ENCODE measurements around the gene MSLN. TPM values are rescaled to one million over a fixed set of nuclear protein-coding genes. Genes with fewer than 3 reads are reported as not detected.
A peak's percentile ranks its signal among the peaks of the same experiment; 100 is the strongest.

MSLN gene
- total and polyA plus RNA-seq, 10 donors: 0.22 to 1.1 (median 0.41) TPM; not detected in 4

DNA sequence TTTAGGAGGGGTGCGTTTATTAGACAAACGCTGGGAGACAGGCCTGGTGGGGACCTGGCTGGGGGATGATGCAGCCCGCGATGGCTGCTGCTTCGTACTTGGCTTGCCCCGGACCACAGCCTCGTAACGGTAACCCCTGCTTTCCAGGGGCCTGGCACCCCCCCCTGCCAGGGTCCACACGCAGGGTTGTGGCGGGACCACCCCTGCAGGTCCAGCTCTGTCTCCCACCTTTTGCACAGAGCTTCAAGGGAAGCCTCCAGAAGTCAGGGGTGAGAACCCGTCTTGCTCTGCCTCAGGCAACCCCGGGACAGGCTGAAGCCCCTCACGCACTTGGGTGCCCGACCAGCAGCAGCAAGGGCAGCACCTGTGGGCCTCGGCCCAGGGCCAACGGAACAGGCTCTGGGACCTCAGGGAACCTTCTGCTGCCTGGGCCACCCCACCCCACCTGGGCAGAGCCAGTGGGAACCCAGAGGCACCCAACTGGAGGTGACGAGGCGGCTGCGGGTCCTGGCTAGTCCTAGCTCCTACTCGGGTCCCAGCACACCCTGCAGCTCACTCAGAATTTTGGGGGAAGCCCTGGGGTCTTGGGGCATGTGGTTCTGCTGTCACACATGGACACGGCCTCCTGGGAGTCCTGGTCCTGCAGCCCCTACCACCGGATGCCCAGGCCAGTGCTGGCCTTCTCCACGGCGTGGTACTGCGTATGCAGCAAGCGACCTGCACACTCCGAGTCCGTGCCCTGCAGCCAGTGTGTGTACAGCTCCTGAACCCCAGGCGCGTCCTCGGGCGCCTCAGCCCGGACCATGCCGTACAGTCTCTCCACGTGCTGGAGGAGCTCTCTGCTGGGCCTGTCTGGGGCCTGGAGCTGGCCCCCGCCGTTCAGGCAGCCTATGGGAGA, 30.5 kb upstream of the MSLN start:
- peak; percentile 79 for DNase-seq
- H3K4me3 ChIP-seq: no peak overlapping the region
- peaks cover 0 to 61% (median 34%) of the 10 kb centered on the region in 6 donors for H3K36me3 ChIP-seq
- 91 to 96% (median 92%) methylated on average over 28 to 37 of the region's 37 CpGs for WGBS, 5 donors
- H3K27ac ChIP-seq: no peak overlapping the region
- TF ChIP-seq POLR2AphosphoS5 (IDR thresholded peaks at IDR 0.05) (peak in 2 of 3 donors; percentile 26 to 65), POLR2A (IDR thresholded peaks at IDR 0.05) (no peak)
- TF ChIP-seq, protein P1, sequence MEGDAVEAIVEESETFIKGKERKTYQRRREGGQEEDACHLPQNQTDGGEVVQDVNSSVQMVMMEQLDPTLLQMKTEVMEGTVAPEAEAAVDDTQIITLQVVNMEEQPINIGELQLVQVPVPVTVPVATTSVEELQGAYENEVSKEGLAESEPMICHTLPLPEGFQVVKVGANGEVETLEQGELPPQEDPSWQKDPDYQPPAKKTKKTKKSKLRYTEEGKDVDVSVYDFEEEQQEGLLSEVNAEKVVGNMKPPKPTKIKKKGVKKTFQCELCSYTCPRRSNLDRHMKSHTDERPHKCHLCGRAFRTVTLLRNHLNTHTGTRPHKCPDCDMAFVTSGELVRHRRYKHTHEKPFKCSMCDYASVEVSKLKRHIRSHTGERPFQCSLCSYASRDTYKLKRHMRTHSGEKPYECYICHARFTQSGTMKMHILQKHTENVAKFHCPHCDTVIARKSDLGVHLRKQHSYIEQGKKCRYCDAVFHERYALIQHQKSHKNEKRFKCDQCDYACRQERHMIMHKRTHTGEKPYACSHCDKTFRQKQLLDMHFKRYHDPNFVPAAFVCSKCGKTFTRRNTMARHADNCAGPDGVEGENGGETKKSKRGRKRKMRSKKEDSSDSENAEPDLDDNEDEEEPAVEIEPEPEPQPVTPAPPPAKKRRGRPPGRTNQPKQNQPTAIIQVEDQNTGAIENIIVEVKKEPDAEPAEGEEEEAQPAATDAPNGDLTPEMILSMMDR (IDR thresholded peaks at IDR 0.05 in 8 of 11, conservative IDR thresholded peaks at IDR 0.05 in 3 of 11): no peak
- H3K9me3 ChIP-seq: no peaks in the 10 kb centered on the region
- intact Hi-C loops (cut with DNase I; ENCODE audit: low total_unique reads): no loop called here
- peaks cover 5 to 39% (median 33%) of the 10 kb centered on the region in 6 donors for H3K4me1 ChIP-seq
- H3K27me3 ChIP-seq (replicated peaks in 1 of 7): peaks cover 0 to 42% (median 18%) of the 10 kb centered on the region in 7 donors

DNA sequence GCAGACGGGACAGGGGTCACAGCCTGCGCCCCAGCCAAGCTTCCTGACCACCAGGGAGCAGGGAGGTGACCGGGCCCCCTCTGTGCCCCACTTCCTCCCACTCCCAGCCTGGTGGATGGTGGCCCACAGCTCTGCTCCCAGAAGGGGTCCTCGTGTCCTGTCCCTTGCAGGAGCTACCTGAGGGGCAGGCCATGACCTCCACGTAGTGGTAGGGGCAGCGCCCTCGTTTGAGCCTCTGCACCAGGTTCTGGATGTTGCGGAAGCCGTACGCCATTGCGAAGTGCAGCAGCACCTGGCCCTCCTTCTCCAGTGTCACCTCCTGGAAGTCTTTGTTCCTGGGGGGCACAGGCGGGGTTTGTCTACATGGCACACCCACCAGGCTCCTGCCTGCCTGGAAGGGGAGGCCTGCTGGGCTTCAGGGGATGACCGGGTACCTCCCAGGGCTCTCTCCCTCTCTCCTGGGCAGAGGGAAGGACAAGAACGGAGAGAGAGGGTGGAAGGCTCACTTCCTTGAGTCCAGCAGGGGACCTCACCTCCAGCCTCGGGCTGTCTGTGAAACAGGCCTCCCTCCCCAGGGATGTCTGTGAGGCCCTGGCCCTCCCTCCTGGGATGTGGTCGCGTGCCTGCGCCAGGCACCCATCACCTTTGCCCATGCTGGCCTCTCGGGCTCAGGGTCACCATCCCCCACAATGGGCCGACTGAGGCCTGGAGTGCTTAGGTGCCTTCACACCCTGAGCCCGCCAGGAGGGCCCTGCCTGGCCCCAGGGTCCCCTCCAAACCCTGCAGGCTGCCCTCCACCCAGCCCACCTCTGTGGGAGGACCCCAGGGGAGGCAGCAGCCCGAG, 29.6 kb upstream of the MSLN start:
- peak; percentile 72 for DNase-seq
- Histone ChIP-seq H3K9me3 (no peaks in the 10 kb centered on the region), H3K4me3 (no peak overlapping the region), H3K27ac (no peak overlapping the region), H3K4me1 (peaks cover 5 to 34% (median 31%) of the 10 kb centered on the region in 6 donors), H3K36me3 (peaks cover 0 to 69% (median 43%) of the 10 kb centered on the region in 6 donors), H3K27me3 (replicated peaks in 1 of 7) (peaks cover 0 to 35% (median 18%) of the 10 kb centered on the region in 7 donors)
- TF ChIP-seq POLR2AphosphoS5 (IDR thresholded peaks at IDR 0.05) (peak in 2 of 3 donors; percentile 1 to 2), POLR2A (IDR thresholded peaks at IDR 0.05) (no peak)
- 84 to 93% (median 89%) methylated on average over 17 to 22 of the region's 22 CpGs for WGBS, 5 donors
- intact Hi-C loops (cut with DNase I; ENCODE audit: low total_unique reads): no loop called here

DNA sequence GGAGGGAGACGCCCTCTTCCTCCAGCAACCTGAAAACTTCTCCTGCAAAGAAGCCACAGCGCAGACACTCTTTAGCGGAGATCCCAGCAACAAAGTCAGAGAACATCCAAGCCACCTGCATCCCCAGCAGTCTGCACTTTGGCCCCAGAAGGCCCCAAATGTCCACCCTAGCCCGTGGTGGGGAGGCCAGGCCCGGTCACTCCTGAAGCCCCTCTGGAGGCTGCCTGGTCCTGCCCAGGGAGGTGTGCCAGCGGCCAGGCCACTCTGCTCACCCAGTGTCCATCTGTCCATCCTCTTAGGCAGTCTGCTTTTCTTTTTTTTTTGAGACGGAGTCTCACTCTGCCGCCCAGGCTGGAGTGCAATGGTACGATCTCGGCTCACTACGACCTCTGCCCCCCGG, 28.2 kb upstream of the MSLN start:
- H3K9me3 ChIP-seq: no peaks in the 10 kb centered on the region
- WGBS, 5 donors: 93 to 95% (median 95%) methylated on average over 12 of the region's 12 CpGs
- H3K4me1 ChIP-seq: peaks cover 0 to 31% (median 19%) of the 10 kb centered on the region in 6 donors
- no peak for TF ChIP-seq POLR2AphosphoS5 (IDR thresholded peaks at IDR 0.05)
- TF ChIP-seq, protein P1 (IDR thresholded peaks at IDR 0.05 in 8 of 11, conservative IDR thresholded peaks at IDR 0.05 in 3 of 11): no peak
- TF ChIP-seq POLR2A (IDR thresholded peaks at IDR 0.05): no peak
- H3K27ac ChIP-seq: no peak overlapping the region
- DNase-seq: no peak
- H3K36me3 ChIP-seq: peaks cover 0 to 84% (median 58%) of the 10 kb centered on the region in 6 donors
- no peak overlapping the region for H3K4me3 ChIP-seq
- H3K27me3 ChIP-seq (replicated peaks in 1 of 7): peaks cover 0 to 21% (median 8%) of the 10 kb centered on the region in 7 donors
- intact Hi-C loops (cut with DNase I; ENCODE audit: low total_unique reads): no loop called here

DNA sequence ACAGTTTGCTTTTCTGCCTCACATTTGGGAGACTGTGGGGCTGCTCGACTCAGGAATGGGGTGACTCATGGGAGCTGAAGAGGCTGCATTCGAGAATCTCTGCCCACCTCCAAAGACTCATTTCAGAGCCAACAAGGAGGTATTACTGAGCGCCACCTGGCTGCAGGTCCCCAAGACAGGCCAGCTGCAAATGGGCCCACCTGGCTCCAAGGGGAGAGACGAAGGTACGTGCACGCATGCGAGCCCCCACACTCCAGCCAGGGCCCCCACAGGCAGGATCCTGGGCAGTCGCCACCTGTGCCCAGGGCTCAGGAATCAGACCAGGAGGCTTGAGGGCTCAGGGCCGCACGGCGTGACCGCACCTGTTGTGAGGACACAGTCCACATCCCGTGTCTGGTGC, 27.6 kb upstream of the MSLN start:
- intact Hi-C loops (cut with DNase I; ENCODE audit: low total_unique reads): no loop called here
- Histone ChIP-seq H3K4me1 (peaks cover 0 to 31% (median 14%) of the 10 kb centered on the region in 6 donors), H3K27ac (no peak overlapping the region), H3K9me3 (no peaks in the 10 kb centered on the region), H3K36me3 (peaks cover 0 to 90% (median 61%) of the 10 kb centered on the region in 6 donors), H3K4me3 (no peak overlapping the region), H3K27me3 (replicated peaks in 1 of 7) (peaks cover 0 to 15% (median 3%) of the 10 kb centered on the region in 7 donors)
- DNase-seq: no peak
- 90 to 98% (median 92%) methylated on average over 6 to 13 of the region's 13 CpGs for WGBS, 5 donors
- TF ChIP-seq POLR2A (IDR thresholded peaks at IDR 0.05): no peak
- TF ChIP-seq, protein P1 (IDR thresholded peaks at IDR 0.05 in 8 of 11, conservative IDR thresholded peaks at IDR 0.05 in 3 of 11): peak in 2 of 11 experiments; percentile 1 to 27

Data from spleen (tissue), 11 donors.